ENCODE measurements around the gene PPP5C. TPM values are rescaled to one million over a fixed set of nuclear protein-coding genes. Genes with fewer than 3 reads are reported as not detected.

PPP5C gene
- total and polyA plus RNA-seq, 9 of the 15 experiments (the other 6 are each of a cell fraction or from before 2014, with no cell fraction given), result 1.9 to 166 (median 108) TPM

- H3K9me3 ChIP-seq (replicated peaks; ENCODE audit: control insufficient read depth, insufficient read depth, low read depth, low read length), result no peaks in the 10 kb centered on the region
Measured at GRCh38 chr19:46341937-46342336, 5.0 kb upstream of the PPP5C start.

More at GRCh38 chr19:46341937-46342336, 5.0 kb upstream of the PPP5C start:
- Histone ChIP-seq H3K4me3 (no peak overlapping the region), H3K4me1 (replicated peaks in 1 of 2; ENCODE audit: control insufficient read depth in 2 of 2, insufficient read depth in 2 of 2, low read length in 2 of 2) (peaks cover 4 to 14% of the 10 kb centered on the region in 2 experiments; a peak in 3 of 5 replicates), H3K36me3 (ENCODE audit: control insufficient read depth, insufficient read depth, low read length) (no peaks in the 10 kb centered on the region), H2AFZ (ENCODE audit: low read depth, low read length) (no peak overlapping the region), H3K27me3 (ENCODE audit: control insufficient read depth in 2 of 2, insufficient read depth in 2 of 2, low read length in 2 of 2) (peaks cover 18 to 48% of the 10 kb centered on the region in 2 experiments), H3K4me2 (ENCODE audit: insufficient read depth, low read length) (no peak overlapping the region), H4K20me1 (replicated peaks; ENCODE audit: control insufficient read depth, insufficient read depth, low read length) (no peaks in the 10 kb centered on the region), H3K27ac (ENCODE audit: extremely low read depth, low read depth, low read length) (no peak overlapping the region), H3K9me1 (ENCODE audit: control insufficient read depth, insufficient read depth, low read length) (no peaks in the 10 kb centered on the region), H3K79me2 (ENCODE audit: control insufficient read depth, insufficient read depth, low read length) (peaks cover under 1% of the 10 kb centered on the region; the same call in 2 of the 3 replicates), H3K9ac (ENCODE audit: insufficient read depth in 1 of 2, low read depth in 2 of 2, low read length in 2 of 2) (no peak overlapping the region)
- TF ChIP-seq HMG20A (CRISPR knock-in tag; conservative IDR thresholded peaks at IDR 0.05) (no peak), CREB3L1 (IDR thresholded peaks at IDR 0.05; ENCODE audit: borderline replicate concordance, low read depth) (peak; percentile 69; the same call in 1 of the 2 replicates), ARNT (IDR thresholded peaks at IDR 0.05) (peak in 1 of 2 experiments; percentile 82; a peak in 1 of 4 replicates)
- ATAC-seq (no peak), FAIRE-seq (no peak), DNase-seq (ENCODE audit: extremely low read depth in 1 of 4, low spot score in 3 of 4) (no peak)
- intact Hi-C loops (cut with micrococcal nuclease) (no loop called here), in situ Hi-C loops (cut with MboI) (no loop called here)
- BruUV-seq (replicated peaks), result no TSS peak
- ChIA-PET CTCF (ENCODE audit: low intra/inter-chr PET ratio) (no interaction called here), POLR2A (interaction anchor here (0.6 kb wide), 1 partner anchor 577 kb away, joined by 3 read pairs; no protein-coding TSS in a partner anchor)
- WGBS (ENCODE audit: insufficient coverage, low coverage, missing lambda C conversion rate), result 13% methylated on average over 3 of the region's 3 CpGs
